Vein endothelial cell (primary cell): ENCODE data around the gene ZNF526. TPM values are rescaled to one million over a fixed set of nuclear protein-coding genes. Genes with fewer than 3 reads are reported as not detected.

ENCODE experiments used
- total RNA-seq: library from RNA; depleted of rRNA; stranded (reverse); fragments of >200 nt; gene quantifications from 2 replicates; pipeline ENCODE4 v1.2.3, GENCODE V29; 2012

Gene ZNF526, protein sequence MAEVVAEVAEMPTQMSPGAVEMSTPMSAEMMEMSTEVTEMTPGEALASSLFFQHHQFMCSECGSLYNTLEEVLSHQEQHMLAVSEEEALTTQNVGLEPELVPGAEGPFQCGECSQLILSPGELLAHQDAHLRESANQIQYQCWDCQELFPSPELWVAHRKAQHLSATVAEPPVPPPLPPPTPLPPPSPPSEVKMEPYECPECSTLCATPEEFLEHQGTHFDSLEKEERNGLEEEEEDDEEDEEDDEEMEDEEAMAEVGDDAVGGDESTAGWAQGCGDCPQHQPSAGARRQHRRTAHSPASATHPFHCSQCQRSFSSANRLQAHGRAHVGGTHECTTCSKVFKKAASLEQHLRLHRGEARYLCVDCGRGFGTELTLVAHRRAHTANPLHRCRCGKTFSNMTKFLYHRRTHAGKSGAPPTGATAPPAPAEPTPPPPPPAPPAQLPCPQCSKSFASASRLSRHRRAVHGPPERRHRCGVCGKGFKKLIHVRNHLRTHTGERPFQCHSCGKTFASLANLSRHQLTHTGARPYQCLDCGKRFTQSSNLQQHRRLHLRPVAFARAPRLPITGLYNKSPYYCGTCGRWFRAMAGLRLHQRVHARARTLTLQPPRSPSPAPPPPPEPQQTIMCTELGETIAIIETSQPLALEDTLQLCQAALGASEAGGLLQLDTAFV
- 15.7 and 16.7 TPM in 2 replicates for total RNA-seq

DNA sequence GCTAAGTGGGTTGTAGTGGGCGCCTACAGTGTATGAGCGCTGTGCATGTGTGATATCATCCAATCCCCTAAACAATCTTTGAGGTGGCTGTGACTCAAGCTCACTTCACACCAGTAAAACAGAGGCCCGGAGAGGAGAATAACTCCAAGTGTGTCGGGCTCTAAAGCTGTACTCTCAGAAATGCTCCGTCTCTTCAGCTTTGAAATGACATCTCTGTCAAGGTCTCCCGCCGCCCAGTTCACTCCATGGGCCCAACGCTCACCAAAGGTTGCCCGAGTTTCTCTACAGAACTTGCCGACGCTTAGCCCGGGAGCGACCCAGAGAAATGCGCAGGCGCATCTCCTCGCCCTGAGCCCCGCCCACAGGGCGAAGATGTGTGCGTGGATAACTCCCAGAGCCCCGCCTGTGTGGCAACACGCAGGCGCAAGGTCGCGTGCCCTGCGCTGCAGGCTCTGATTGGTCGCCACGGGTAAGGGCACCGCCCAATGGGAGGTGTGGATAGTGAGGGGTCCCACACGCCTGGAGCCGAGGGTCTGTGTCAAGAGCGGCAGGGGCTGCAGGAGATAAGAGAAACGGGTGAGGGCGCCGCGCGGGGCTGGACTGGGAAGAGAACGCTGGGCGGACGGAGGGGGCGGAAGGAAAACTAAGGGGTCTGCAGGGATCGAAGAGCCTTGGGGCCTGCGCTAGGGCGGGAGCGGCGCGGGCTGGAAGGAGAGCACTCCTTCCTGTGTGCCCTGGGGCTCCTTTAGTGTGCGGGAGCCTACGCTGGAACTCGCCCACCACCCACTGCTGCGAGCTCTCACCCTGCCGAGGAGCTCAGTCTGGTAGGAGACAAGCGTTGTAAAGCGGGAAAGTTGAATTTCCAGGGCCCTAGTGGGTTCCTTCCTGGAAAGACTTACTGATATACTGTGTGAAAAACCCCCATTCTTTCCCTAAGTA lies at the start of gene ZNF526:
ZNF526 (plus strand) TSS at position 501 of the 939 bp plus-strand sequence. CDS start 4,092 bp downstream, outside the sequence.

DNA sequence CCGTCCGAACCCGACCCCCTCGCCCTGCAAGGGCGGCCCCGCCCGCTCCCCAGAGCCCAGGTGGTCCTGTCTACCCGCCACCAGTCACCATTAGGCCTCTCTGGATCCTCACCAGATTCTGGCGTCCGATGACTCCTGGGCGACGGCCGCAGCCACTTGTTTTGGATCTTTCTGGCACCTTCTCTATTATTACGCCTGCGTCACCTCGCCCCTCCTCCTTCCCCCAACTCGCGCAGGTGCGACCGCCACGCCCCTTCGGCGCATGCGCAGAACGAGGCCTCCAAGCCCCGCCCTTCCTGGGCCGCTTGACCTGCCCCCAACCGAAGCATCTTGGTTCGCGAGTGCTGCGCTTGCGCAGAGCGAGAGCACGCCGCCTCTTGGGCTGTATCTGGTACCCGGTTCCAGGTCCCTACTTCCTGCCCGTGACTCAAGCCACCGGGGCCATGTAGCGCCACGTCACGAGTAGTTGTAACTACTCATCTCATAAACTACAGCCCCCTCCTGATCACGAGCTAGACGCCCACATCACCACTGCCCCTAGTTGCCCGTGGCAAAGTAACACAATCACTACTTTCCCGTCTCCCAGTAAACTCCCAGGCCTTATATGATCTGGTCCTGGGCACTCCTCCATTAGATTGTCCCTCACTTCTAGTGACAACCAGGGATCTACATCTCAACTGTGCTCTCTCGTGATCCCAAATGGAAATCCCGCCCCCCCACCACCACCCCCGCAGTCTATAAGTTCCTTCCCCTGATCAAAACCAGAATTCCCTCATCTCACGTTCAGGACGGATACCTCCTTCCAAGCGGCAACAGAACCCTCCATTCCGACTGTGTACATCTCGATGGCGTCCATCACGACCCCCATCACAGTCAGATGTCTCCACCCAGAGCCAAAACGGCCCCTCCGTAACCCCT lies 2.3 kb upstream of the ZNF526 start, which contains the start of gene DEDD2:
DEDD2 (minus strand) TSS at position 158 of the 918 bp plus-strand sequence. CDS start 670 bp downstream, outside the sequence.

DNA sequence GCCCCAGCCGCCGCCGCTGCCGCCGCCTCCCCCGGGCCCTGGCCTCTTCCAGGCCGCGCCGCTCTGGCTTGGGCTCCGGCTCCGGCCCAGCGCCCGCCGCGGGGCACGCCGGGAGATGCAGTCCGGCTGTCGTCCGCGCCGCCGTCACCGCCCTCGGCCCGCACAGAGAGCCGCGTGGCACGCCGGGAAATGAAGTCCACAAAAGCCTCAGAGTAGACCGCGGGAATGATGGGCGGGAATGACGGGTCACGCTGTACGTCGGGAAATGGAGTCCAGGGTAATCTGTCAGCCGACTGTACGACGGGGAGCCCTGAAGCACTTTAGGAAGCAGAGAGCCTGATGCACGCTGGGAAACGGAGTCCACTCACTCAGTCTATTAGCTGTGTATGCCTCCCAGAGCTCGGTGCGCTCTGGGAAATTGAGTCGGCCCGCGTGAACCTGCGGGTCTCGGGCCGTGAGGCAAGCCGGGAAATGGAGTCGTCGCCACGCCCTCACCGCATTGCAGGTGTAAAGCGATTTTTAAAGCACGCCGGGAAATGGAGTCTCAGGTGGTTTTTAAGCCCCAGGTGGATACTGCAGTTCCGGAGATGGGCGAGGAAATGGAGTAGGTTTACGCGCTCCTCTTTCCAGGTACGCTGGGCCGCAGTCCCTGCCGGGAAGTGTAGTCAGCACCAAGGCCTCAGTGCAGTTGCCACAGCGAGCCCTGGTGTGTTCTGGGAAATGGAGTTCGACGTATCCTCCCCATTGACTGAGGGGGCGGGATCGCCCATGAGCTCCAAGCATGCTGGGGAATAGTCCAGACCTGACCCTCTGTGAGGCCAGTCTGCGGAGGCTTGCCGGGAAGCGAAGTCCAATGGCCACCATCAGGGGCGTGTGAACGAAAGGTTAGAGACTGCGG lies 22.6 kb downstream of the ZNF526 start, which contains the start of gene GSK3A:
GSK3A (minus strand) TSS at position 91 of the 898 bp plus-strand sequence. CDS start 137 bp downstream, outside the sequence.

DNA sequence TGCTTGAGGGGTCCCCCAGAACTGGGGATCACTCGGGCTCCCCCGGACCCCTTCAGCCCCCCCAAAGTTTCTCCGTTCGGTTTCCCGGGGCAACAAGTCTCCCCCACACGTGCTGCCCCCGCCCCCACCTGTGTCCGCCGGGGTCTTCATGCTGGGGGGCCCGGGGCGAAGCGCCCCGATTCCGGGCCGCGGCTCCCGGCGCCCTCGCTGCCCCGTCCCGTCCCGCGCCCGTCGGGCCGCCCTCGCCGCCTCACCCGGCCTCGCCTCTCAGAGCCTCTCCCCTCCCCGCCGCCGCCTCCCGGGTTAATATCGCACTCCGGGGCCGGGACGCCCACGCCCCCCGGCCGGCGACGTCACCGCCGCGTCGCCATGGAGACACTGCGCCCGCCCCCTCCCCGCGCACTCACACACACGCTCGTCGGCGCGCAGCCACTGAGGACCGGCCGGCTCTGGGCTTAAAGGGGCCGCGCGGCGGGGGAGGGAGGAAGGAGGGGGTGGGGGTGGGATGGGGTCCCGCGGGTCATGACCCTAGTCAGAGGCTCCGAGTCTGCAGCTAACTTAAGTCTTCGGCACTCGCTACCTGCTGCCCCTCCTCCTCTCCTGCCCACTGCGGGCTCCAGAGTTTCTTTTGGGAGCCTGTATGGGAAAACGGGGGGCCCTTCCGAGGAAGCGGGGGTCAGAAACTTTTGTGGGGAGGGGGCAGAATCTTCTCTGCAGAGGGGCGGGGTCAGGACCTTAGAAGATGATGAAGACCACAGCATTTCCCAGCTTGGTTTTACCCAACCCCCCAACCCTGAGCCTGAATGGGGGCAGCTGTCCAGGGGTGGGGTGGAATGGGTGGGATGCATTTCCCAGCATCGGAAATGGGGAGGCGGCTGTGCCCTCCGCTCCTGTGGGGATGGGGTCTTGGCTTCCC lies 35.0 kb downstream of the ZNF526 start, which contains the start of gene ERF:
ERF (minus strand) TSS at position 279 of the 916 bp plus-strand sequence; CDS start at position 150, 129 bp downstream.

DNA sequence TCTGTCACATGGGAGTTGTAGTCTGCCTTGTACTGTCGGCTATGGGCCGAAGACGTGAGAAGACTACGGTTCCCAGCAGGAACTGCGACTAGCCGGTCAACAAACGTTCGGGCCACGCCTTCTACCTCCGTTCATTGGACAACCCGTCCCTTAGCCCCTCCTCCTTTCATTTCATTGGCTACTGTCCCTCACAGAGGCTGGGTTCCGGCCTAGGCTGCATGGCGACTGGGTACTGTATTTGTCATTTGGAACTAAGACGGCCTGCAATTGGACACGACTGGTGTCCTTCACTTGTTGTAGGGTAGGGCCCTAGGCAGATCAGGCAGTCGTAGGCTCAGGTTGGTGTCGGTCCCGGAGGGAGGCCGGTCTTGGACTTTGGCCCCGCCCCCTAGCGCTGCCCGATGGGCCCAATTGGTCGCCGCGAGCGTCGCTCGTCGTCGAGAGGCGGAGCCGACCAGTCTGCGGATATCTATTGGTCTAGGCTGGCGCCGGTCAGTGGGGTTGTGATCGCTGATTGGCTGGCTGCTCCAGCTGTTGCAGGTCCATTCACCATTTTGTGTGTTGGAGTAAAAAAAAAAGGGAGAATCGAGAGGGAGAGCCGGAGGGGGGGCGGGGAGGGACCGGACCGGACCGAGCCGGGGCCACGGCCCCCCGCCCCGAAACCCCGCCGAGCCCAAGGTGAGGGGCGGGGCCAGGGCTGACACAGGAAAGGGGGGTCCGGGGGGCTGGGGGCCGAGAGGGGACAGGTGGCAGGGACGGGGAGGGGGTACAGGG lies 48.8 kb downstream of the ZNF526 start, which contains the start of gene CIC:
CIC (plus strand) TSS at position 549 of the 774 bp plus-strand sequence. CDS start 2,532 bp downstream, outside the sequence.

Other genes with a start within 250 kb of the ZNF526 start
- under 0.01 TPM in 1 of 2 replicates, not detected in the other for gene ATP1A3, start 226.1 kb upstream of the ZNF526 start, total RNA-seq
- under 0.01 TPM in 1 of 2 replicates, not detected in the other for gene GRIK5, start 150.1 kb upstream of the ZNF526 start, total RNA-seq
- gene ZNF574, start 144.1 kb upstream of the ZNF526 start, total RNA-seq, result 23.2 and 26.8 TPM in 2 replicates
- 1.3 and 1.5 TPM in 2 replicates for gene POU2F2, start 87.9 kb upstream of the ZNF526 start, total RNA-seq
- 18.9 and 24.6 TPM in 2 replicates for gene DEDD2, start 2.6 kb upstream of the ZNF526 start, total RNA-seq
- gene GSK3A, start 22.3 kb downstream of the ZNF526 start, total RNA-seq, result 30.1 and 34.4 TPM in 2 replicates
- gene ERF, start 34.8 kb downstream of the ZNF526 start, total RNA-seq, result 56.6 and 90.2 TPM in 2 replicates
- 37.2 and 42.5 TPM in 2 replicates for gene CIC, start 48.9 kb downstream of the ZNF526 start, total RNA-seq
- gene PRR19, start 81.8 kb downstream of the ZNF526 start, total RNA-seq, result 0.67 and 0.98 TPM in 2 replicates
- gene PAFAH1B3, start 82.3 kb downstream of the ZNF526 start, total RNA-seq, result 41.3 and 51.6 TPM in 2 replicates
- gene TMEM145, start 93.0 kb downstream of the ZNF526 start, total RNA-seq, result not detected in 2 replicates
- gene MEGF8, start 105.3 kb downstream of the ZNF526 start, total RNA-seq, result 33.1 and 49.0 TPM in 2 replicates
- gene CNFN, start 170.0 kb downstream of the ZNF526 start, total RNA-seq, result 0.65 TPM in 1 of 2 replicates, not detected in the other
- 4.5 and 5.6 TPM in 2 replicates for gene LIPE, start 207.1 kb downstream of the ZNF526 start, total RNA-seq
- not detected in 2 replicates for gene CXCL17, start 222.6 kb downstream of the ZNF526 start, total RNA-seq